ENCODE data around the gene KMO. TPM values are rescaled to one million over a fixed set of nuclear protein-coding genes. Genes with fewer than 3 reads are reported as not detected.

The KMO gene
- total and polyA plus RNA-seq, 2 of the 4 experiments (the other 2 are of a cell fraction), result not detected

DNA sequence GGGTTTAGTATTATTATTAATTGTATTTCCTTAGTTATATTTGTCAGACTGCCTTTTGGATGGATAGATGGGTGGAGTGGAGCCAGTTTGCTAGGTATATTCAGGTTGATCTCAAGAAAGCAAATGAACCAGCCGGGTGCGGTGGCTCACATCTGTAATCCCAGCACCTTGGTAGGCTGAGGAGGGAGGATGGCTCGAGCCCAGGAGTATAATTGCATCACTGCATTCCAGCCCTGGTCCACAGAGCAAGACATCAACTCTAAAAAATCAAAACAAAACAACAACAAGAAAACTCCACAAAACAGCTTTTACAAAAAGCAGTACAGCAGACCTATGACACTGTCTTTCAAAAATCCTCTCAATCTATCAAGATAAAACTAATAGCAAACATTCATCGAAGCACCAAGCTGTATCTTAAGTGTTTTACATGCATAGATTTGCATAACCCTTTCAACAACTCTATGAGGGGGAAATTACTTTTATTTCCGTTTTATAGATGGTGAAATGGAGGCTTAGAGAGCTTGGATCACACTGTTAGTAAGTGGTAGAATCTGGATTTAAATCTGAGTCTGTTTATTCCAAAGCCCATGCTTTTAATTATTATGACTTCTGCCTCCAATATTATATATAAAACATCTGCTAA lies 25.5 kb downstream of the KMO start:
- WGBS, 2 experiments (ENCODE audit: extremely low coverage in 2 of 2, insufficient read length in 1 of 2), result no CpG with 5 or more reads among the region's 5 CpGs
- no TSS peak for BruUV-seq (replicated peaks)

More for the DNA sequence above, 25.5 kb downstream of the KMO start:
- H2BK5ac ChIP-seq (ENCODE audit: low read depth, low read length, poor library complexity, severe bottlenecking), result no peak overlapping the region
- CTCF ChIA-PET, result no interaction called here
- no peak overlapping the region for H4K91ac ChIP-seq (ENCODE audit: insufficient read depth, low read depth, low read length)
- H4K8ac ChIP-seq (ENCODE audit: low read depth in 2 of 2, low read length in 2 of 2), result no peak overlapping the region
- H2BK20ac ChIP-seq (ENCODE audit: low read depth, low read length), result no peak overlapping the region
- no peak overlapping the region for H3K9ac ChIP-seq (ENCODE audit: low read depth, low read length)
- dilution Hi-C loops (cut with HindIII; ENCODE audit: low sequenced_read_pairs, unreplicated experiment) (no loop called here), in situ Hi-C loops (cut with MboI; ENCODE audit: low sequenced_read_pairs) (no loop called here), intact Hi-C loops (cut with micrococcal nuclease) (no loop called here)
- no peak overlapping the region for H3K4me2 ChIP-seq (ENCODE audit: low read depth, low read length)
- no peak overlapping the region for H3K14ac ChIP-seq (replicated peaks; ENCODE audit: low read depth, low read length)
- no peaks in the 10 kb centered on the region for H3K4me1 ChIP-seq (ENCODE audit: control insufficient read depth, insufficient read depth, low read length)
- no peaks in the 10 kb centered on the region for H4K20me1 ChIP-seq (ENCODE audit: insufficient read depth, low read length)
- no peak overlapping the region for H3K4ac ChIP-seq (ENCODE audit: low read depth, low read length)
- no peak overlapping the region for H2AK9ac ChIP-seq (replicated peaks; ENCODE audit: low read depth, low read length, poor library complexity)
- H2AFZ ChIP-seq (replicated peaks; ENCODE audit: low read length, poor library complexity), result no peak overlapping the region
- no peak overlapping the region for H3K56ac ChIP-seq (ENCODE audit: extremely low read depth, insufficient read depth, low read length)
- no peaks in the 10 kb centered on the region for H3K9me1 ChIP-seq (ENCODE audit: insufficient read depth, low read length)
- no peak for DNase-seq
- H3K79me1 ChIP-seq (ENCODE audit: low read depth in 1 of 2, low read length in 2 of 2), result no peaks in the 10 kb centered on the region
- no peaks in the 10 kb centered on the region for H3K9me3 ChIP-seq (ENCODE audit: control insufficient read depth, insufficient read depth, low read length)
- H2AK5ac ChIP-seq (ENCODE audit: low read depth, low read length), result no peak overlapping the region
- no peak for TF ChIP-seq POLR2A (IDR thresholded peaks at IDR 0.05; ENCODE audit: low read depth, low read length)
- no peak for TF ChIP-seq CHD1 (IDR thresholded peaks at IDR 0.05; ENCODE audit: low read depth, low read length)
- H3K27ac ChIP-seq (ENCODE audit: insufficient read depth, low read length), result no peak overlapping the region
- POLR2A ChIA-PET (ENCODE audit: unreplicated experiment), result no interaction called here
- no peaks in the 10 kb centered on the region; the same call in 1 of the 2 replicates for H3K27me3 ChIP-seq (ENCODE audit: control insufficient read depth, insufficient read depth, low read length)
- ATAC-seq (ENCODE audit: low read depth), result no peak
- H4K5ac ChIP-seq (ENCODE audit: low read depth, low read length), result no peak overlapping the region
- no peak overlapping the region for H2BK15ac ChIP-seq (ENCODE audit: low read depth, low read length)
- no peak overlapping the region for H3K23ac ChIP-seq (ENCODE audit: low read depth, low read length)
- H3K36me3 ChIP-seq (ENCODE audit: control insufficient read depth, insufficient read depth, low read length), result no peaks in the 10 kb centered on the region
- no peak overlapping the region for H3K18ac ChIP-seq (ENCODE audit: low read depth, low read length)
- H3K4me3 ChIP-seq (ENCODE audit: insufficient read depth, low read depth, low read length), result no peak overlapping the region
- H2BK120ac ChIP-seq (ENCODE audit: low read depth, low read length), result no peak overlapping the region

Measured in IMR-90 (cell line).